IgD-negative memory B cell (primary cell): ENCODE measurements around the gene FLOT1. TPM values are rescaled to one million over a fixed set of nuclear protein-coding genes. Genes with fewer than 3 reads are reported as not detected.
A peak's percentile ranks its signal among the peaks of the same experiment; 100 is the strongest.

Experiments used
- H3K27ac Mint-ChIP-seq, 3 donors: one replicate each; pipeline ENCODE4 v1.8.0; 2020 to 2022; ENCODE audit warnings: mild to moderate bottlenecking in 3 of 3, mixed read lengths in 3 of 3, moderate library complexity in 1 of 3
- H3K27me3 Mint-ChIP-seq: one replicate; pipeline ENCODE4 v1.8.0; 2021; ENCODE audit warnings: mixed read lengths
- H3K36me3 Mint-ChIP-seq: one replicate; pipeline ENCODE4 v1.8.0; 2020; ENCODE audit warnings: mild to moderate bottlenecking, mixed read lengths
- H3K4me1 Mint-ChIP-seq, 3 donors: one replicate each; pipeline ENCODE4 v1.8.0; 2020 to 2022; ENCODE audit warnings: mixed read lengths in 3 of 3, mild to moderate bottlenecking in 1 of 3
- H3K4me3 Mint-ChIP-seq, 4 donors: one replicate each; pipeline ENCODE4 v1.8.0; 2020 to 2022; ENCODE audit warnings: mild to moderate bottlenecking in 4 of 4, mixed read lengths in 4 of 4, moderate library complexity in 3 of 4
- H3K9me3 Mint-ChIP-seq, 3 donors: one replicate each; pipeline ENCODE4 v1.8.0; 2020 to 2021; ENCODE audit warnings: mixed read lengths in 3 of 3, mild to moderate bottlenecking in 1 of 3
- polyA plus RNA-seq: library from polyadenylated mRNA; unstranded; fragments of 300-500 nt; fragmentation: Illumina TruSeq; gene quantifications from one replicate; pipeline ENCODE4 v1.2.3, GENCODE V29; 2021

Gene FLOT1
- polyA plus RNA-seq: 97.3 TPM

DNA sequence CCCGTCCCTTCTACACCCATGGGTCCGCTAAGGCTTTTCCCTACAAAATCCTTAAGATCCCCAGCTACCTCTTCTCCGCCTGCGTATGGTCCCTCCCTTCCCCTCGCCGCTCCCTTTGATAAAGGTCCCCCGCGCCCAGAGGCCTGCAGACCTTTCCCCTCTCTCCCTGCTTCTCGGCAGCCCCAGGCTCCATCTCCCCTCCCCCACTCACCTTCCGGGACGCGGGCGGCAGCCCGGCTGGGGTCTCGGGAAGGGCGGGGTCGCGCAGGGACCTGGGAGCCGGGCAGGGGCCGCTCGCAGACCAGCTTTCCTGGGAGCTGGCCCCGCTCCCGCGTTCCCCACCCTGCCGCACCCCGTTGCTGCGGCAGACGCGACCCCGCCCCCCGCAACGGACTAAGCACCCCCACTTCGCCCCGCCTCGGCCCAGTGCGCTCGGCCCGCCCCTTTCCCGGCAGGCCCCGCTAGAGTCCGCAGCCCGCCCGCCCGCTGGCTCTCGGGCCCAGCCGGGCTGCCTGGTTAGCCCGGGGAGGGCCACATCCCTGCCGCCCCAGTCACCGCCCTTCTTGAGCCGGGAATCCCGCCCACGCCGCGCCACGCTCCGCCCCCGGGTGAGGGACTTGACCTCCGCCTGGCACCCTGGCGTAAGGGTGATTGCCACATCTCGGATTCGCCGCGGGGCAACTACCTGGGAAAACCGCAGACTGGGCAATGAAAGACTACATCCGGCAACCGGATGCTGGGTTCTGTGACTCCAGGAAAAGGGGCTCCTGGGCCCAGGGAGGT lies at the start of gene FLOT1:
FLOT1 (minus strand) TSS at position 372 of the 783 bp plus-strand sequence. CDS start 498 bp downstream, outside the sequence.
- Mint-ChIP-seq H3K36me3 (no peaks in the 10 kb centered on the region), H3K27ac (peak within 1 kb of the TSS; percentile 36 to 90 (median 89)), H3K4me3 (peak within 1 kb of the TSS; percentile 79 to 94 (median 90)), H3K27me3 (no peaks in the 10 kb centered on the region), H3K9me3 (no peaks in the 10 kb centered on the region), H3K4me1 (peaks cover 16 to 31% (median 23%) of the 10 kb centered on the region in 3 donors)

- no peaks in the 10 kb centered on the region for H3K36me3 Mint-ChIP-seq
- no peak overlapping the region for H3K27ac Mint-ChIP-seq
- peaks cover 8% of the 10 kb centered on the region for H3K27me3 Mint-ChIP-seq
- H3K9me3 Mint-ChIP-seq: no peaks in the 10 kb centered on the region
- peaks cover 6 to 20% (median 13%) of the 10 kb centered on the region in 3 donors for H3K4me1 Mint-ChIP-seq
- no peak overlapping the region for H3K4me3 Mint-ChIP-seq
Observed at GRCh38 chr6:30790724-30791383, 48.4 kb upstream of the FLOT1 start.

GRCh38 chr6:30789606-30790005 lies 47.1 kb upstream of the FLOT1 start:
- no peaks in the 10 kb centered on the region for H3K9me3 Mint-ChIP-seq
- H3K36me3 Mint-ChIP-seq: no peaks in the 10 kb centered on the region
- H3K27ac Mint-ChIP-seq: no peak overlapping the region
- H3K4me3 Mint-ChIP-seq: no peak overlapping the region
- H3K4me1 Mint-ChIP-seq: peaks cover 6 to 18% (median 12%) of the 10 kb centered on the region in 3 donors
- H3K27me3 Mint-ChIP-seq: peaks cover 8% of the 10 kb centered on the region

- no peak overlapping the region for H3K27ac Mint-ChIP-seq
- no peak overlapping the region for H3K4me3 Mint-ChIP-seq
- H3K4me1 Mint-ChIP-seq: peaks cover 0 to 11% (median 3%) of the 10 kb centered on the region in 3 donors
- peaks cover 8% of the 10 kb centered on the region for H3K27me3 Mint-ChIP-seq
- no peaks in the 10 kb centered on the region for H3K36me3 Mint-ChIP-seq
- H3K9me3 Mint-ChIP-seq: no peaks in the 10 kb centered on the region
Observed at GRCh38 chr6:30787954-30788353, 45.5 kb upstream of the FLOT1 start.

DNA sequence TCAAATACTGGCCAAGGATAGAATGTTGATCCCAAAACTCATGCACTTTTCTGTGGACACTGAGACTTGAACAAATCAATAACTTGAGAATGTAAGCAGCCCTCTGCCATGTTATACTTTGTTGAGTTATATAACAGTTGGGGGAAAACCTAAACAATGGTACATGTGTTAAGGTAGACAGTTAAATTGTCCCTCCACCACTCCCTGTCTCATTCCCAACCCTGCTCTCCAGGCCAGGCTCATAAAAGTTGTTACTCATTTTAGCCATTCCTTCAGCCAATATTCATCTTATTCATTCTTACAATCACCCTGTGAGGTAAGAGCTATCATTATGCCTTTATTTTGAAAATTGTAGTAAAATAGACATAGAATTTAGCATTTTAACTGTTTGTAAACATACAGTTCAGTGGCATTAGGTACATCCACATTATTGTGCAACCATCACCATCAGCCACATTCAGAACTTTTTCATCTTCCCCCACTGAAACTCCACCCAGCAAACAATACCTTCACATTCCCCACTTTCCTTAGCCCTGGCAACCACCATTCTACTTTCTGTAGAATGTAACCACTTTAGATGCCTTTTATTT lies 40.0 kb upstream of the FLOT1 start:
- Mint-ChIP-seq H3K9me3 (no peaks in the 10 kb centered on the region), H3K4me3 (no peak overlapping the region), H3K27me3 (peaks cover 3% of the 10 kb centered on the region), H3K27ac (peak overlapping the region in 2 of 3 donors; percentile 16 to 27), H3K4me1 (peaks cover 13 to 18% (median 16%) of the 10 kb centered on the region in 3 donors), H3K36me3 (no peaks in the 10 kb centered on the region)

GRCh38 chr6:30781743-30782424 lies 39.4 kb upstream of the FLOT1 start:
- H3K4me1 Mint-ChIP-seq: peaks cover 13 to 18% (median 16%) of the 10 kb centered on the region in 3 donors

DNA sequence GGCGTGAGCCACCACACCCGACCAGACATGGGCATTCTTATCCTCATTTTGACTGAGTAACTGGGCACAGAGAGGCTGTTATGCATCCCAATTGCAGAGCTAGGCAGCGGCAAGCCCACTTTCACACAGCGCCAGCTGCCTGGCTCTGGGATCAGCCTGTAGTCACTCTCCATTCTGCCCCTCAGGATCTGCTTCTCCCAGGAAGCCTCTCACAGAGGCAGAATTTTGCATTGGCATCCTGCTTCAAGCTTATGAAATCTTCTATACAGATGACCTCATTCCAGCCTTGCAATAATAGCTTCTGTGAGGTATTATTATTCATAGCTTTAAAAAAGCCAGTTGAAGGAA lies 38.9 kb upstream of the FLOT1 start:
- Mint-ChIP-seq H3K4me1 (peaks cover 13 to 18% (median 16%) of the 10 kb centered on the region in 3 donors), H3K9me3 (no peaks in the 10 kb centered on the region), H3K27me3 (peaks cover 5% of the 10 kb centered on the region), H3K36me3 (no peaks in the 10 kb centered on the region), H3K4me3 (no peak overlapping the region), H3K27ac (no peak overlapping the region)

More at GRCh38 chr6:30781743-30782424, 39.4 kb upstream of the FLOT1 start:
- H3K36me3 Mint-ChIP-seq: no peaks in the 10 kb centered on the region
- peaks cover 5% of the 10 kb centered on the region for H3K27me3 Mint-ChIP-seq
- peak overlapping the region in 1 of 3 donors; percentile 16 for H3K27ac Mint-ChIP-seq
- no peaks in the 10 kb centered on the region for H3K9me3 Mint-ChIP-seq
- H3K4me3 Mint-ChIP-seq: peak overlapping the region in 1 of 4 donors; percentile 0

- Mint-ChIP-seq H3K36me3 (no peaks in the 10 kb centered on the region), H3K4me1 (peaks cover 13 to 18% (median 16%) of the 10 kb centered on the region in 3 donors), H3K4me3 (no peak overlapping the region), H3K27me3 (peaks cover 5% of the 10 kb centered on the region), H3K27ac (no peak overlapping the region), H3K9me3 (no peaks in the 10 kb centered on the region)
Observed at GRCh38 chr6:30780642-30780920, 38.1 kb upstream of the FLOT1 start.

- Mint-ChIP-seq H3K27me3 (peaks cover 5% of the 10 kb centered on the region), H3K9me3 (no peaks in the 10 kb centered on the region), H3K27ac (no peak overlapping the region), H3K4me3 (no peak overlapping the region), H3K36me3 (no peaks in the 10 kb centered on the region), H3K4me1 (peaks cover 12 to 18% (median 14%) of the 10 kb centered on the region in 3 donors)
Observed at GRCh38 chr6:30779850-30780641, 37.6 kb upstream of the FLOT1 start.

DNA sequence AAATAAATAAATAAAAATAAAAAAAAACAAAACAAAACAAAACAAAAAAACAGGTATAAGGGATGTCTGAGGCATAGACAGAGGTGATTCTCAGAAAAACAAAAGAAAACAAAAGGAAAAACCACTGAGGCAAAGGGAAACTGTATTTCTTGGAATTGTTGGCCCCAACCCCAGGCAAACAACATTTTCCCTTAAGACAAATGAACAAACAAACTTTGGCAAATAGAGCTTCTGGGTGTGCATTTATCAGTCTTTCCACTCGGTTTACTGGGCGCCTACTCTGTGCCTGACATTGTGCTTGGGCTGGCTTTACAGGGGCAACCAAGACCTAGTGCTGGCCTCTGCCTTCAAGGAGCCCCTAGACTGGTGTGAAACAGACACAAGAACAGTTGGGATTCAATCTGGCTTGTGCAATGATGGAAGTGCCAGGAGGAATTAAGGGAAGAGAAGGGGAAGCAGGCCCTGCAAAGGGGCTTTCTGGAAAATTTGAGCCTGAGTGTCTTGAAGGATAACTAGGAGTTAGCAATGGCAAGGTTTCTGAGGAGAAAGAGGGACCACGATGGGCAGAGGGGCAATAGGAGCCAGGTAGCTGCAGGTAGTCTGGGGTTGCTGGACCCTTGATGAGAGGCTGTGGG lies 35.6 kb upstream of the FLOT1 start:
- no peaks in the 10 kb centered on the region for H3K36me3 Mint-ChIP-seq
- peaks cover 12 to 18% (median 14%) of the 10 kb centered on the region in 3 donors for H3K4me1 Mint-ChIP-seq
- H3K9me3 Mint-ChIP-seq: no peaks in the 10 kb centered on the region
- no peak overlapping the region for H3K4me3 Mint-ChIP-seq
- H3K27me3 Mint-ChIP-seq: peaks cover 5% of the 10 kb centered on the region
- H3K27ac Mint-ChIP-seq: peak overlapping the region in 1 of 3 donors; percentile 68

- H3K27me3 Mint-ChIP-seq: peaks cover 5% of the 10 kb centered on the region
- H3K4me3 Mint-ChIP-seq: no peak overlapping the region
- peaks cover 5 to 12% (median 7%) of the 10 kb centered on the region in 3 donors for H3K4me1 Mint-ChIP-seq
- H3K9me3 Mint-ChIP-seq: no peaks in the 10 kb centered on the region
- no peak overlapping the region for H3K27ac Mint-ChIP-seq
- H3K36me3 Mint-ChIP-seq: no peaks in the 10 kb centered on the region
Observed at GRCh38 chr6:30777155-30777485, 34.6 kb upstream of the FLOT1 start.

DNA sequence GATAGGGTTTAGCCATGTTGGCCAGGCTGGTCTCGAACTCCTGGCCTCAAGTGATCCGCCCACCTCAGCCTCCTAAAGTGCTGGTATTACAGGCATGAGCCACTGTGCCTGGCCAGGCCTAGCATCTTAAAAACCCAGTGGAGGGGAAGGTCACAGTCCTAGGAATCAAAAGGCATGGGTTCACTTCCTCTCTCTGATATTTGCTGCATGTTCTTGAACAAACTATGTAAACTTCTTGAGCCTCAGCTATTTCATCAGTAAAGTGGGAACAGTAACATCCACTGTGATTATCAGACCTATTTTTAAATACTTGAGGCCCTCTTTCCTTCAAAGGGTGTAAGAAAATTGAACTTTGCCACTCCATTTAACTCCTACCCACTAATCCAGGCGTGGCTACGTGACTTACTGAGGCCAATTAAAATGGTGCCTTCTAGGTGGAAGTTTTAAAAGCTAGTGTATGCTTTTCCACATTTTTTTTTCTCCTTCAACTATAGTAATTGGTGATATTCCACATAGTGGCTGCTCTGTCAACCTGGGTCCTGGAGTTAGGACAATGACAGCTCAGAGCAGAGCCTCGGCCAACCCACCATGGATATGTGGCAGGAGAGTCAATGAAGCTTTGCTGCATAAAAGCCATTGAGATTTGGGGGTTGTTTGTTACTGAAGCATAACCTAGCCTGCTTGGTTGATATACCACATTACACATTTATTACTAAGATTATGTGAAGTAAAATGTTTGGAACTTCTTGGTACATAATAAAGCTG lies 34.1 kb upstream of the FLOT1 start:
- Mint-ChIP-seq H3K4me3 (no peak overlapping the region), H3K36me3 (no peaks in the 10 kb centered on the region), H3K27me3 (peaks cover 5% of the 10 kb centered on the region), H3K4me1 (peaks cover 0 to 7% (median 2%) of the 10 kb centered on the region in 3 donors), H3K9me3 (no peaks in the 10 kb centered on the region), H3K27ac (no peak overlapping the region)

DNA sequence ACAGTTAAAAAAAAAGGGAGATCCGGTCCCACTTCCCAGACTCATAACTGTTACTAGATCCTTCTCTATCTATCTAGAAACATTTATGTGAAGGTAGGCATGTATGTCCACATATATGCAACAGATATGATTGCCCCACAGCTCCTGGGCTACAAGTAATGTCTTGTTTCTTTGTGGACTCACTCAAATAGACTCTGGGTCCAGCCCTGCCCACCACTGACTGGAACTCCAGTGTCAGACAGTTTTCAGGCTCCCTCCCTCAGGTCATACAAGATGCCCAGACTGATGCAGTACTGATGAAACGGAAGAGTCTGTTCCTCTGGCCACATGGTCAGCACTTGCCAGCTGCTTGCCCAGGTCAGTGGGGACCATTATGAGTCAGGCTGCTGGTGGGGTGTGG lies 32.6 kb upstream of the FLOT1 start:
- Mint-ChIP-seq H3K27me3 (peaks cover 5% of the 10 kb centered on the region), H3K36me3 (no peaks in the 10 kb centered on the region), H3K4me1 (peaks cover 0 to under 1% (median 0%) of the 10 kb centered on the region in 3 donors), H3K4me3 (no peak overlapping the region), H3K9me3 (no peaks in the 10 kb centered on the region), H3K27ac (no peak overlapping the region)
